Activated naive CD4-positive, alpha-beta T cell treated with Interleukin-2 at 50 U/mL for 16 hours (primary cell): ENCODE results near the gene RIOK2.
"Not testable (repeated sequence)": the region's sequence is repeated elsewhere in the genome, so short reads cannot be mapped to it uniquely, and the experiment has no call there.

Source experiments
- DNase-seq: peaks from one replicate; pipeline ENCODE4 v3.0.0-alpha.2; 2020

Gene RIOK2

GRCh38 chr5:97165726-97166125 is 17.3 kb downstream of the RIOK2 start:
- DNase-seq, result no peak

- DNase-seq, result no peak
Measured at GRCh38 chr5:97164846-97165245, 18.2 kb downstream of the RIOK2 start.

- no peak for DNase-seq
Measured at GRCh38 chr5:97163790-97164285, 19.2 kb downstream of the RIOK2 start.

- no peak for DNase-seq
Measured at GRCh38 chr5:97163360-97163764, 19.7 kb downstream of the RIOK2 start.

DNA sequence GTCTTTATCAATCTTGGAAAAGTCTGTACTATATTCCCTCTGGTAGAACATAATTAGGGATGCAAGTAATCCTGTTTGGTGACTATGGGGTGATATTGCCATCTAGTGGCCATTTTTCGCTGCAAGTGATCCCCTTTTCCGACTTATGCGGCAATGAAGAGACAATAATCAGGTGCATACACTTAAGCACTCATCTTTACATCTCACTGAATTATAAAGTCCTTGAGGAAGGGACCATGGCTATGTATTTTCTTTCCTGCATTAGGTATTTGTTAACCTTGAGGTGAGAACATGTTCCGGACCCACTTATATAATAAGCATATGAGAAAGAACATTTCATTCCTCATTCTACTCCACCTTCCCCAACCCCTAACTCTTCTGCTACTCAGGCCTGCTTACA is 21.0 kb downstream of the RIOK2 start:
- peak; percentile 32 for DNase-seq

- no peak for DNase-seq
Measured at GRCh38 chr5:97157689-97158088, 25.4 kb downstream of the RIOK2 start.

GRCh38 chr5:97151370-97151769 is 31.7 kb downstream of the RIOK2 start:
- no peak for DNase-seq

DNA sequence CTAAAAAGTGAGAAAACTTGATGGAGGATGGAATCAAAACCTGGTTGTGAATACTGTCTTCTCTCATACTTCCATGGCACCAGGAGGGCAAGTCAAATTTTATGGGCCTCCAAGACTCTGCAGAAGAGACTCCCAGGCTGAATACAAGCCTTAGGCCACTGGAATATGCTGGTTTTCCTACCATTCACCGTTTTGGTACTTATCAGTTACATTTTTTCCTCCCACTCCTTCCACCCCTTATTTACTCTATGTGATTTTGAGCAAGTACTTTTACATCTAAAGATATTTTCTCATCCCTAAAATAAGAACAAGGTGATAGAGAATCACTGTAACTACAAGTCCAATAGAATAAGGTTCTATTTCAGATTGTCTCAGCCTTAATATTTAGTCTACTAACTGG is 32.6 kb downstream of the RIOK2 start:
- no peak for DNase-seq

GRCh38 chr5:97149709-97150108 is 33.3 kb downstream of the RIOK2 start:
- no peak for DNase-seq

DNA sequence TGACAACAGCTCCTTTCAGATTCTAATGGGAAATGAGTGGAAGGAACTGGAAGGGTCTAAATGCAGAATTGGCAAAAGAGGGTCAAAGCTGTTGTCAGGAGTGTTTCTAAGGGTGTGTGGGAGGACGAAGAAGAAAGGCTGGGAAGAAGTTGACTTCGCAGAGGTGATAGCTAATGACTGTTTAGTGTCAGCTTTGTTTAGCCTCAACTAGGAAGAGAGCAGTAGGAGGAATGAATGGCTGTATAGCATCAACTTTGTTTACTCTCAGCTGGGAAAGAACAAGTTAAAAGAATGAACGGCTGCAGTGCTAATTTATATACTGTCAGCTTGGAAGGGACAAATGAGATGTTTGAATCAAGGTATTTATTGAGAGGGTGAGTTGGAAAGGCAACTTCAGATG is 34.8 kb downstream of the RIOK2 start:
- no peak for DNase-seq

GRCh38 chr5:97143704-97144103 is 39.3 kb downstream of the RIOK2 start:
- DNase-seq, result no peak

- DNase-seq, result no peak
Measured at GRCh38 chr5:97142521-97143254, 40.4 kb downstream of the RIOK2 start, which contains the start of gene LIX1. TSS of gene LIX1 (minus strand) at chr5:97142611. CDS start at chr5:97142576, 35 bp downstream.

GRCh38 chr5:97141539-97141938 is 41.5 kb downstream of the RIOK2 start:
- no peak for DNase-seq

- DNase-seq, result no peak
Measured at GRCh38 chr5:97141031-97141430, 42.0 kb downstream of the RIOK2 start.

DNA sequence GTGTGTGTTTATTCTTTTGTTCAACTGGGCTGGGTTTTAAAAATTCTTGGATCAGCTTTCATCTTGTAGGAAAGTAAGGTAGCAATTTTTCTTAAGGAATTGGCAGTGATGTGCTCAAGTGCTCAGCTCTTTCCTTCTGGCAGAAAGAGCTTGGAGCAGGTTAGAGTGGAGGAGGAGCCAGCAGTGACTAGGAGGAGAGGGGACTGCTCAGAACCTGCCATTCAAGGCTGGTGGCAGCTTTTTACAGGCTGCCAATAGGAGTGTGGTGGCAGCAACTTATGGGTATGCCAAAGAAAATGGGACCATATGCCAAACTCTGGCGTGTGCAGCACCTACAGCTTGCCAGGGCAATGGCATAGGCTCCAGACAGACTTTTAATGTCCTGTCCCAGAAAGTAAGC is 42.8 kb downstream of the RIOK2 start:
- DNase-seq, result not testable (repeated sequence)

DNA sequence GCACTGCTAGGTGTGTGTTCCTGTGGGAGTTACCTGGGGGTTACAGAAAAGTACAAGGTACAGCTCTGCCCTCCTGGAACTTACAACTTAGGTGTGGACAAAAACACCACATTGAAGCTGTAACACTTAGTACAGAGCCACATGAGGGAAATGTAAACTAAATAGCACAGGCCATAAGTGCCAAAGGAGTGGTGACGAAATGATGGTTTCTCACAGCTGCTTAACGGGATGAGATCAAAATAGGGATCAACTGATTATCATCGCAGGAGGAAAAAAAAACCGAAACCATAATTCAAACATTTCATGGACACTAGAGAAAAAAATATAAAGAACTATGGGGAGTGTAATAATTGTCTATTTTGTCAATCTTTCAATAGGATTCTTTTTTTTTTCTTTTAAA is 46.6 kb downstream of the RIOK2 start:
- DNase-seq, result no peak

DNA sequence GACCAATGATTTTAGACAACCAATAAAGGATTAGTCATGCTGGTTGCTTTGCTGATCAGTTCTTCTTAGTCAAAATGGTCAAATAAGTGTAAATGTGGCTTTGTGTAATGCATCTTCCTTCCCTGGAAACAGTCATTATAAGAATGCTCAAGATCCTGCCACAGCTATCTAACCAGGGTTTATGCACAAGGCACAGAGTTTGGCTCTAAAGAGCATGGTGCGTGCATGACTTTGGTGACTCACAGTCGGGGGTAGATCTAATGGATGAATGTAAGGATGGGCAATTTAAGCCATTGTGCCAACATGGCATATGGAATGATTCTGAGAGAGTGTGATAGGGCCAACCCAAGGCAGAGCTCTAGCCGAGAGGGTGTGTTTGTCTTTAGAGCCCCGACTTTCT is 47.2 kb downstream of the RIOK2 start:
- DNase-seq, result no peak

- DNase-seq, result no peak
Measured at GRCh38 chr5:97134634-97135033, 48.4 kb downstream of the RIOK2 start.

GRCh38 chr5:97133101-97133500 is 49.9 kb downstream of the RIOK2 start:
- no peak for DNase-seq

DNA sequence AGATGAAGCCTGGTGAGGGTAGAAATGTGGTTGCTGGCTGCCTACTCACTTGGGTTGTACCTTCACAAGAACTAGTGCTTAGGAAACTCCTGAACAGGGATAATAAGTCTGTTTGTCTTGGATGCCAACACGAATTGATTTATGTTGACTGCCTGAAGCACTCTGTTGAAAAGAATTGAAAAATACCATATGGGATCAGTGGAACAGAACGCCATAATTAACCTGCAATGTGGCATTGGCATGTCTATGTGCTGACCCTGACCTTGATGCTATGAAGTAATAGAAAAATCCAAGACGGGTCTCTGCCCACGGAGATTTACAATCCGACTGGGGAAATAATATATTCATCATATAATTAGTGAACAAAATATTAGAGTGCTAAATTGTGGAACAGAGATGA is 51.1 kb downstream of the RIOK2 start:
- no peak for DNase-seq

GRCh38 chr5:97131139-97131710 is 51.8 kb downstream of the RIOK2 start:
- DNase-seq, result no peak

GRCh38 chr5:97127727-97128126 is 55.3 kb downstream of the RIOK2 start:
- DNase-seq, result no peak

- DNase-seq, result no peak
Measured at GRCh38 chr5:97125125-97125683, 57.8 kb downstream of the RIOK2 start.

- no peak for DNase-seq
Measured at GRCh38 chr5:97124335-97124734, 58.7 kb downstream of the RIOK2 start.
